Transverse colon (tissue), 4 donors: ENCODE data around the gene LRRFIP2. TPM values are rescaled to one million over a fixed set of nuclear protein-coding genes. Genes with fewer than 3 reads are reported as not detected.

Source experiments
- DNase-seq: peaks from one replicate; pipeline ENCODE4 v3.0.0-alpha.2; 2019
- H3K27ac ChIP-seq, 4 donors: fragments of 200-600 bp; sonication (generic); 2 replicates each; pipeline ENCODE4 v1.5.1; 2016 to 2018; ENCODE audit warnings: inconsistent platforms in 4 of 4
- H3K27me3 ChIP-seq: fragments of 200-600 bp; sonication (generic); 2 replicates; pipeline ENCODE4 v1.5.1; 2017; ENCODE audit warnings: inconsistent platforms
- H3K36me3 ChIP-seq, 4 donors: fragments of 200-600 bp; sonication (generic); 2 replicates each; pipeline ENCODE4 v1.5.1; 2017 to 2019; ENCODE audit warnings: inconsistent platforms in 4 of 4
- H3K4me1 ChIP-seq, 4 donors: fragments of 200-600 bp; sonication (generic); 2 replicates each; pipeline ENCODE4 v1.5.1; 2017 to 2020; ENCODE audit warnings: inconsistent platforms in 4 of 4
- H3K4me3 ChIP-seq, 4 donors: fragments of 200-600 bp; sonication (generic); 1 replicate in 1 of 4; 2 replicates in 3 of 4; pipeline versions ENCODE4 v1.5.1 to v1.6.1; 2017 to 2019; ENCODE audit warnings: inconsistent platforms in 4 of 4
- H3K9me3 ChIP-seq, 2 donors: fragments of 200-600 bp; sonication (generic); 2 replicates each; pipeline ENCODE4 v1.5.1; 2017 to 2019; ENCODE audit warnings: inconsistent platforms in 2 of 2
- CTCF ChIP-seq, 5 experiments: fragments of 200-600 bp in 3 of 5; fragments of 450-650 bp in 2 of 5; sonication (generic) in 3 of 5; IDR thresholded peaks; 1 replicate in 2 of 5; 2 replicates in 3 of 5; pipeline ENCODE4 v1.5.1; 2016 to 2017; ENCODE audit warnings: antibody characterized with exemption in 5 of 5, inconsistent platforms in 3 of 5, mild to moderate bottlenecking in 2 of 5, moderate library complexity in 1 of 5
- EP300 ChIP-seq: sonication (generic); formaldehyde crosslinking; IDR thresholded peaks from one replicate; pipeline ENCODE4 v1.6.1; 2017; ENCODE audit warnings: antibody characterized with exemption, low read depth
- POLR2A ChIP-seq: fragments of 450-650 bp; IDR thresholded peaks from one replicate; pipeline ENCODE4 v1.6.1; 2016; ENCODE audit warnings: antibody characterized with exemption, mild to moderate bottlenecking, moderate library complexity
- POLR2AphosphoS5 ChIP-seq, 3 donors: sonication (generic); formaldehyde crosslinking; IDR thresholded peaks; one replicate each; pipeline ENCODE4 v1.6.1; 2016; ENCODE audit warnings: antibody characterized with exemption in 3 of 3
- WGBS, 2 donors: methylation state at CpG; one replicate each; pipeline ENCODE4 v1.1.5; 2018; ENCODE audit warnings: low coverage in 1 of 2; 5-methylcytosine and 5-hydroxymethylcytosine counted together
- in situ Hi-C, 4 donors: fragments of 200-750 bp; cut with MboI; loops; one replicate each; pipeline versions ENCODE4 v1.15.0 to v1.15.1; 2017; ENCODE audit warnings: low sequenced_read_pairs in 3 of 4, low pct_ligation_motif_present in 1 of 4, low pct_unique_long_range_greater_than_20kb in 1 of 4
- intact Hi-C: fragments of 100-400 bp; cut with DNase I; formaldehyde crosslinking; loops from one replicate; pipeline ENCODE4 v1.15.1; 2023; ENCODE audit warnings: low total_unique reads
- total RNA-seq, 4 donors: library from RNA; depleted of rRNA; stranded (reverse); fragments of >200 nt; gene quantifications; one replicate each; pipeline ENCODE4 v1.1.0, GENCODE V29; 2016

LRRFIP2 gene
- total RNA-seq, 4 donors from 2014 or later, result 136 to 198 (median 167) TPM

DNA sequence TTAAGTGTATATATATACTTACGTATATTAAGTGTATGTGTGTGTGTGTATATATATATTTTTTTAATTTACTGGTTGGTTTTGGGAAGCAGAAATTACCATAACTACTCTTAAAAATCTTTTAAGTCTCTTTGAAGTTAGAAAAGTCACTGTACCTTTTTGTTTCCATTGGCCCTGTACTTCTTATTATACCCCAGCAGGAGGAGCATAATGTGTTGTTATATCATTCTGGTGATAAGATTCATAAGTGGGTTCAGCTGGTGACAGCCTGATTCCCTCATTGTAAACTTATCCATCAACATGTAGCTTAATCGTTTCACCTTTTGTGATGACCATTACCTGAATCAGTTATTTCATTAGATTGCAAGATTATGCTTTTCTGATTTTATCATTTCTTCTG, 150.3 kb downstream of the LRRFIP2 start:
- intact Hi-C loops, result no loop called here
- H3K4me3 ChIP-seq, result no peak overlapping the region
- no peaks in the 10 kb centered on the region for H3K9me3 ChIP-seq
- in situ Hi-C loops, result loop anchor here in 2 of 4 donors (10.0 kb wide), 1 partner anchor 191 kb away; no protein-coding TSS in a partner anchor
- peaks cover 0 to 44% (median 17%) of the 10 kb centered on the region in 4 donors for H3K36me3 ChIP-seq
- H3K27ac ChIP-seq, result no peak overlapping the region
- no peaks in the 10 kb centered on the region for H3K27me3 ChIP-seq
- DNase-seq, result no peak
- no peaks in the 10 kb centered on the region for H3K4me1 ChIP-seq
- WGBS, 2 donors, result 81 to 93% methylated on average over 2 of the region's 2 CpGs
- no peak for TF ChIP-seq POLR2A
- TF ChIP-seq CTCF (IDR thresholded peaks at IDR 0.05), result peak; percentile 22 to 48 (median 40)

DNA sequence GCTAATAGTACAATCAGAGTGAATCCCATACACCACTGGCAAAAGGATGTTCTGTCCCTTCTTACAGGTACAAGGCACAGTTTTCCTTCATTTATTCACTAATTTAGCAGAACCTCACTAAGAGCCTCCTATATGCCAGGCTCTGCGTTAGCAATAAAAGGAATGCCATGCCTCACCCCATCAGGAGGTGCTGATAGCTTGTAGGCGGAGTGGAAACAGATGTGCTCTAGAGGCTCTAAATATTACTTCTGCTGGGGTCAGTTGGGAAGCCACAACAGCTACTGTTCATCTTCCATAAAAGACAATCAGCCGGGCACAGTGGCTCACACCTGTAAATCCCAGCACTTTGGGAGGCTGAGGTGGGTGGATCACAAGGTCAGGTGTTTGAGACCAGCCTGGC, 156.7 kb downstream of the LRRFIP2 start:
- no peaks in the 10 kb centered on the region for H3K27me3 ChIP-seq
- intact Hi-C loops, result loop anchor here (2.0 kb wide), 1 partner anchor 49 kb away; no protein-coding TSS in a partner anchor
- H3K9me3 ChIP-seq, result no peaks in the 10 kb centered on the region
- no peak overlapping the region for H3K27ac ChIP-seq
- TF ChIP-seq POLR2A (no peak), CTCF (IDR thresholded peaks at IDR 0.05) (no peak), POLR2AphosphoS5 (IDR thresholded peaks at IDR 0.05) (no peak), EP300 (no peak)
- WGBS, 2 donors, result 100% methylated on average over 3 of the region's 3 CpGs; no CpG with 5 or more reads in 1 of the 2 donors
- peaks cover 0 to 61% (median 20%) of the 10 kb centered on the region in 4 donors for H3K36me3 ChIP-seq
- no peaks in the 10 kb centered on the region for H3K4me1 ChIP-seq
- no peak for DNase-seq
- in situ Hi-C loops, result no loop called here
- no peak overlapping the region for H3K4me3 ChIP-seq

DNA sequence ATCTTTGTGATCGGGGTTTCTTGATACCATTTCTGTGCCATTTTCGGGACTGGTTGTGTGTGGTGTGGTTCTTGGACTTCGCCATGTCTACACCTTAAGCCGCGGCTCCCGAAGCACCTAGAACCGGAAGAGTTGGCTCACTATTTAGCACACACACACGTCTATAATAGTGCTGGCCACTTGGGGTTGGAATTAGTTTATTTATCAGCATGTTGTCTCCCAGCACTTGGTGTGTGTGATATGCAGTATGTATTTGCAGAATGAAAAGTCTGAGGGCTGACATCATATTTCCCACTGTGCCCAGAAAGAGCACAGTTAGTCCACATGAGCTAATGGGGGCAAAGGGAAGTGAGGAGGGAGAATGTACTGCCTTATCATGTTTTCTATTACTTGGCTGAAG, 157.5 kb downstream of the LRRFIP2 start:
- intact Hi-C loops, result no loop called here
- DNase-seq, result no peak
- Histone ChIP-seq H3K27me3 (no peaks in the 10 kb centered on the region), H3K4me3 (no peak overlapping the region), H3K36me3 (peaks cover 0 to 68% (median 23%) of the 10 kb centered on the region in 4 donors), H3K9me3 (no peaks in the 10 kb centered on the region), H3K27ac (no peak overlapping the region), H3K4me1 (no peaks in the 10 kb centered on the region)
- WGBS, 2 donors, result 97% methylated on average over 8 of the region's 8 CpGs; no CpG with 5 or more reads in 1 of the 2 donors
- no peak for TF ChIP-seq POLR2AphosphoS5 (IDR thresholded peaks at IDR 0.05)
- TF ChIP-seq EP300, result no peak
- TF ChIP-seq POLR2A, result no peak
- TF ChIP-seq CTCF (IDR thresholded peaks at IDR 0.05), result no peak
- in situ Hi-C loops, result no loop called here

DNA sequence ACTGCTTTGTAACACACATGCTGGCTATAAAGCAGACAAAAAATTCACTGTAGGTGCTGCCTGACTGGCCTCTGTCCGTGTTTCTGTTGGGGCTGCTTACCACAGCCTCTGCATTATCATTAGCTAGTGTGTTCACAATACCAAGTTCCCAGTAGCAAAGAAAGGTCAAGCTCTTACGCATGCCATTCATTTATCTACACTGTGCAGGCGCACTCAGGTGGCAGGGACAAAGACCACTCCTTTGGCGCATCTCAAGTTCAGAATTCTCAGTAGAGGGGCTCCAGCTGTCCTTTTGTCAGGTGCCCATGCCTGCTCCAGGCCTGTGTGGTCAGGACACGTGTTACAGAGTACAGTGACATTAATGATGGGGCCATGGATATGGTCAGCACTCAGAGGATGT, 158.7 kb downstream of the LRRFIP2 start:
- WGBS, 2 donors, result 93 to 94% methylated on average over 3 to 5 of the region's 5 CpGs
- intact Hi-C loops (no loop called here), in situ Hi-C loops (no loop called here)
- Histone ChIP-seq H3K36me3 (peaks cover 0 to 75% (median 24%) of the 10 kb centered on the region in 4 donors), H3K9me3 (no peaks in the 10 kb centered on the region), H3K27me3 (no peaks in the 10 kb centered on the region), H3K4me1 (no peaks in the 10 kb centered on the region), H3K27ac (no peak overlapping the region), H3K4me3 (no peak overlapping the region)
- TF ChIP-seq POLR2AphosphoS5 (IDR thresholded peaks at IDR 0.05) (no peak), CTCF (IDR thresholded peaks at IDR 0.05) (no peak), POLR2A (no peak), EP300 (no peak)
- no peak for DNase-seq
